HepG2 (cell line): ENCODE results near the gene SNRNP48. TPM values are rescaled to one million over a fixed set of nuclear protein-coding genes. Genes with fewer than 3 reads are reported as not detected.

Experiments
- CHCHD3 ChIP-seq: sonication (generic); formaldehyde crosslinking; IDR thresholded peaks from 2 replicates; pipeline ENCODE4 v1.8.0; 2022; ENCODE audit warnings: mild to moderate bottlenecking, missing genetic modification reagents, moderate library complexity
- GABPA ChIP-seq, 2 experiments: IDR thresholded peaks; 2 replicates each; pipeline ENCODE4 v1.6.1; 2011 to 2016; ENCODE audit warnings: low read depth in 2 of 2, low read length in 1 of 2, missing biosample characterization in 1 of 2, missing genetic modification characterization in 1 of 2
- GABPB1 ChIP-seq: IDR thresholded peaks from 2 replicates; pipeline ENCODE4 v1.6.1; 2016; ENCODE audit warnings: mild to moderate bottlenecking, missing genetic modification reagents, moderate library complexity, missing compliant biosample characterization
- JUND ChIP-seq: sonication (generic); formaldehyde crosslinking; IDR thresholded peaks from 2 replicates; pipeline ENCODE4 v1.8.0; 2022; ENCODE audit warnings: mild to moderate bottlenecking, missing genetic modification reagents
- KLF16 ChIP-seq, 2 experiments: sonication (generic) in 1 of 2; formaldehyde crosslinking in 1 of 2; IDR thresholded peaks; 2 replicates each; pipeline versions ENCODE4 v1.6.1 to v1.8.0; 2016 to 2023; ENCODE audit warnings: missing genetic modification reagents in 2 of 2, missing compliant biosample characterization in 1 of 2
- KLF6 ChIP-seq: IDR thresholded peaks from 2 replicates; pipeline ENCODE4 v1.8.0; 2016; ENCODE audit warnings: missing biosample characterization, missing genetic modification reagents
- REPIN1 ChIP-seq: sonication (generic); formaldehyde crosslinking; IDR thresholded peaks from 2 replicates; pipeline ENCODE4 v1.8.0; 2022; ENCODE audit warnings: missing genetic modification reagents, low read depth, mild to moderate bottlenecking, borderline replicate concordance
- SSRP1 ChIP-seq: IDR thresholded peaks from 2 replicates; pipeline ENCODE4 v1.6.1; 2016; ENCODE audit warnings: control low read depth
- ZNF207 ChIP-seq: fragments of 450-650 bp; IDR thresholded peaks from 2 replicates; pipeline ENCODE4 v1.6.1; 2016; ENCODE audit warnings: antibody characterized with exemption, borderline replicate concordance
- ZNF224 ChIP-seq: sonication (generic); formaldehyde crosslinking; IDR thresholded peaks from 2 replicates; pipeline ENCODE4 v1.5.0; 2020; ENCODE audit warnings: mild to moderate bottlenecking, missing genetic modification reagents
- ZNF317 ChIP-seq: sonication (generic); formaldehyde crosslinking; IDR thresholded peaks from 2 replicates; pipeline ENCODE4 v1.5.0; 2020; ENCODE audit warnings: mild to moderate bottlenecking, missing genetic modification reagents
- ZNF337 ChIP-seq: sonication (generic); formaldehyde crosslinking; IDR thresholded peaks from 2 replicates; pipeline ENCODE4 v1.5.1; 2020; ENCODE audit warnings: missing genetic modification reagents, low read depth, mild to moderate bottlenecking, borderline replicate concordance
- ZNF484 ChIP-seq: sonication (generic); formaldehyde crosslinking; IDR thresholded peaks from 2 replicates; pipeline ENCODE4 v1.5.1; 2020; ENCODE audit warnings: mild to moderate bottlenecking, low read depth, missing genetic modification reagents, borderline replicate concordance
- ZNF790 ChIP-seq: sonication (generic); formaldehyde crosslinking; IDR thresholded peaks from 2 replicates; pipeline ENCODE4 v1.8.0; 2022; ENCODE audit warnings: missing genetic modification reagents, mild to moderate bottlenecking, borderline replicate concordance
- ZNF83 ChIP-seq: sonication (generic); formaldehyde crosslinking; IDR thresholded peaks from 2 replicates; pipeline ENCODE4 v1.4.0; 2020; ENCODE audit warnings: missing genetic modification reagents, mild to moderate bottlenecking, borderline replicate concordance
- ZNF878 ChIP-seq: sonication (generic); formaldehyde crosslinking; IDR thresholded peaks from 2 replicates; pipeline ENCODE4 v1.8.1; 2023; ENCODE audit warnings: mild to moderate bottlenecking, missing genetic modification reagents, moderate library complexity
- polyA plus RNA-seq, 8 experiments: library from polyadenylated mRNA; depleted of rRNA in 3 of 8; stranded (reverse) in 7 of 8; unstranded in 1 of 8; fragments of >200 nt; fragmentation: Illumina TruSeq in 4 of 8; extraction: Trizol in 4 of 8; gene quantifications; 2 replicates each; pipeline versions ENCODE4 v1.2.1 to v1.2.3, GENCODE V29; 2011 to 2016; ENCODE audit warnings: low read depth in 4 of 8, missing spikeins in 1 of 8, mixed read lengths in 1 of 8; ENCODE audit not compliant: insufficient read depth in 1 of 8
- total RNA-seq, 5 experiments: library from RNA; depleted of rRNA; stranded (reverse); fragments of >200 nt; fragmentation: Illumina TruSeq; extraction: Trizol; gene quantifications; 2 replicates each; pipeline ENCODE4 v1.2.3, GENCODE V29; 2016; ENCODE audit warnings: low read depth in 1 of 5
- TF ChIP-seq, protein P1 (sequence below): IDR thresholded peaks from 2 replicates; pipeline ENCODE4 v1.6.1; 2016; ENCODE audit warnings: missing compliant biosample characterization, missing genetic modification reagents, borderline replicate concordance
- TF ChIP-seq, protein P2 (sequence below): sonication (generic); formaldehyde crosslinking; IDR thresholded peaks from 2 replicates; pipeline ENCODE4 v1.5.0; 2020; ENCODE audit warnings: mild to moderate bottlenecking, missing genetic modification reagents
- TF ChIP-seq, protein P3 (sequence below): sonication (generic); formaldehyde crosslinking; IDR thresholded peaks from 2 replicates; pipeline ENCODE4 v1.4.0; 2020; ENCODE audit warnings: missing genetic modification reagents, mild to moderate bottlenecking, borderline replicate concordance

The SNRNP48 gene
- total and polyA plus RNA-seq, 2 of the 13 experiments (the other 11 are each of a cell fraction or from before 2014, with no cell fraction given): 17.5 to 47.5 TPM

DNA sequence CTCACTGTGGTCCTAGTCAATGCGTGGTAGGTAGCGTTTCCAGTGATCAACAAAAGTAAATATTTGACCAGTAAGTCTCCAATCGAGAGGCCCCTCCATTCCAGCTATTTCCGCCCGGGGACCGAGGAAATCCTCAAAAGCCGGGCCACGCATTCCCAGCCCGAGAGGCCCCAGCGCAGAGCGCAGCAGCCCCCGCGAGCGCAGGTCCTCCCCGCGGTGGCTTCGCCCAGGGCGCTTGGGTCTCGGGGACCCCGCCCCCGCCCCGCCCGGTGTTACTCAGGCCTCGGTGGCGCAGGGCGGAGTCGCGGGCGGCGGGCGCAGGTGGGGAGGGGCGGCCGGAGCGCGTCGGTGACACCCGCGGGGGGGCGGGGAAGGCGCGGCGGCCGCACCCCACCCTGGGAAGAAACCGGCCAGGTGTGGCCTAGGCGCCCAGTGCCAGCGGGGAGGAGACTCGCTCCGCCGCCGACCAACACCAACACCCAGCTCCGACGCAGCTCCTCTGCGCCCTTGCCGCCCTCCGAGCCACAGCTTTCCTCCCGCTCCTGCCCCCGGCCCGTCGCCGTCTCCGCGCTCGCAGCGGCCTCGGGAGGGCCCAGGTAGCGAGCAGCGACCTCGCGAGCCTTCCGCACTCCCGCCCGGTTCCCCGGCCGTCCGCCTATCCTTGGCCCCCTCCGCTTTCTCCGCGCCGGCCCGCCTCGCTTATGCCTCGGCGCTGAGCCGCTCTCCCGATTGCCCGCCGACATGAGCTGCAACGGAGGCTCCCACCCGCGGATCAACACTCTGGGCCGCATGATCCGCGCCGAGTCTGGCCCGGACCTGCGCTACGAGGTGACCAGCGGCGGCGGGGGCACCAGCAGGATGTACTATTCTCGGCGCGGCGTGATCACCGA, 48.6 kb upstream of the SNRNP48 start, which contains the start of gene DSP (continued):
- TF ChIP-seq GABPB1 (CRISPR knock-in tag): peak; percentile 89
- TF ChIP-seq REPIN1 (CRISPR knock-in tag): peak; percentile 46
- no peak for TF ChIP-seq ZNF484 (CRISPR knock-in tag)
- peak; percentile 90 for TF ChIP-seq KLF6
- TF ChIP-seq ZNF878 (CRISPR knock-in tag): peak; percentile 94
- TF ChIP-seq CHCHD3 (CRISPR knock-in tag): peak; percentile 53; the same call in 1 of the 2 replicates
- TF ChIP-seq ZNF337: peak; percentile 85; the same call in 1 of the 2 replicates
- 0 out of 2 replicates have a peak, but pooled peaks have one; percentile 62 for TF ChIP-seq SSRP1 (CRISPR knock-in tag)
- peak; percentile 22; the same call in 1 of the 2 replicates for TF ChIP-seq JUND (CRISPR knock-in tag)
- no peak for TF ChIP-seq ZNF83 (CRISPR knock-in tag)
- TF ChIP-seq ZNF317: peak; percentile 69; the same call in 1 of the 2 replicates
- TF ChIP-seq ZNF224 (CRISPR knock-in tag): no peak; the same call in 1 of the 2 replicates
- TF ChIP-seq, protein P1, sequence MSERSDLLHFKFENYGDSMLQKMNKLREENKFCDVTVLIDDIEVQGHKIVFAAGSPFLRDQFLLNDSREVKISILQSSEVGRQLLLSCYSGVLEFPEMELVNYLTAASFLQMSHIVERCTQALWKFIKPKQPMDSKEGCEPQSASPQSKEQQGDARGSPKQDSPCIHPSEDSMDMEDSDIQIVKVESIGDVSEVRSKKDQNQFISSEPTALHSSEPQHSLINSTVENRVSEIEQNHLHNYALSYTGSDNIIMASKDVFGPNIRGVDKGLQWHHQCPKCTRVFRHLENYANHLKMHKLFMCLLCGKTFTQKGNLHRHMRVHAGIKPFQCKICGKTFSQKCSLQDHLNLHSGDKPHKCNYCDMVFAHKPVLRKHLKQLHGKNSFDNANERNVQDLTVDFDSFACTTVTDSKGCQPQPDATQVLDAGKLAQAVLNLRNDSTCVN (CRISPR knock-in tag): 0 out of 2 replicates have a peak, but pooled peaks have one; percentile 57
- TF ChIP-seq, protein P2, sequence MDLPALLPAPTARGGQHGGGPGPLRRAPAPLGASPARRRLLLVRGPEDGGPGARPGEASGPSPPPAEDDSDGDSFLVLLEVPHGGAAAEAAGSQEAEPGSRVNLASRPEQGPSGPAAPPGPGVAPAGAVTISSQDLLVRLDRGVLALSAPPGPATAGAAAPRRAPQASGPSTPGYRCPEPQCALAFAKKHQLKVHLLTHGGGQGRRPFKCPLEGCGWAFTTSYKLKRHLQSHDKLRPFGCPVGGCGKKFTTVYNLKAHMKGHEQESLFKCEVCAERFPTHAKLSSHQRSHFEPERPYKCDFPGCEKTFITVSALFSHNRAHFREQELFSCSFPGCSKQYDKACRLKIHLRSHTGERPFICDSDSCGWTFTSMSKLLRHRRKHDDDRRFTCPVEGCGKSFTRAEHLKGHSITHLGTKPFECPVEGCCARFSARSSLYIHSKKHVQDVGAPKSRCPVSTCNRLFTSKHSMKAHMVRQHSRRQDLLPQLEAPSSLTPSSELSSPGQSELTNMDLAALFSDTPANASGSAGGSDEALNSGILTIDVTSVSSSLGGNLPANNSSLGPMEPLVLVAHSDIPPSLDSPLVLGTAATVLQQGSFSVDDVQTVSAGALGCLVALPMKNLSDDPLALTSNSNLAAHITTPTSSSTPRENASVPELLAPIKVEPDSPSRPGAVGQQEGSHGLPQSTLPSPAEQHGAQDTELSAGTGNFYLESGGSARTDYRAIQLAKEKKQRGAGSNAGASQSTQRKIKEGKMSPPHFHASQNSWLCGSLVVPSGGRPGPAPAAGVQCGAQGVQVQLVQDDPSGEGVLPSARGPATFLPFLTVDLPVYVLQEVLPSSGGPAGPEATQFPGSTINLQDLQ (CRISPR knock-in tag): no peak
- peak; percentile 82; the same call in 1 of the 2 replicates for TF ChIP-seq ZNF790 (CRISPR knock-in tag)
- TF ChIP-seq GABPA (IDR thresholded peaks at IDR 0.05; ENCODE audit: low read depth, low read length): no peak
- TF ChIP-seq GABPA (CRISPR knock-in tag; IDR thresholded peaks at IDR 0.05; ENCODE audit: low read depth): peak; percentile 78
- TF ChIP-seq KLF16 (CRISPR knock-in tag; IDR thresholded peaks at IDR 0.05): peak; percentile 86 to 96; a peak in 3 of 4 replicates
- TF ChIP-seq ZNF207: no peak
- TF ChIP-seq, protein P3, sequence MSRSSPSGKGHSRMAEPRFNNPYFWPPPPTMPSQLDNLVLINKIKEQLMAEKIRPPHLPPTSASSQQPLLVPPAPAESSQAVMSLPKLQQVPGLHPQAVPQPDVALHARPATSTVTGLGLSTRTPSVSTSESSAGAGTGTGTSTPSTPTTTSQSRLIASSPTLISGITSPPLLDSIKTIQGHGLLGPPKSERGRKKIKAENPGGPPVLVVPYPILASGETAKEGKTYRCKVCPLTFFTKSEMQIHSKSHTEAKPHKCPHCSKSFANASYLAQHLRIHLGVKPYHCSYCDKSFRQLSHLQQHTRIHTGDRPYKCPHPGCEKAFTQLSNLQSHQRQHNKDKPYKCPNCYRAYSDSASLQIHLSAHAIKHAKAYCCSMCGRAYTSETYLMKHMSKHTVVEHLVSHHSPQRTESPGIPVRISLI: peak; percentile 45; the same call in 1 of the 2 replicates
